Activated CD4-positive, alpha-beta T cell treated with anti-CD3 and anti-CD28 coated beads, Interleukin-2, amount 50 U/mL, for 4 hours (primary cell): Measurements from ENCODE around the gene ATP10A.

Experiments used
- DNase-seq, 2 experiments: peaks; one replicate each; pipeline ENCODE4 v3.0.0-alpha.2; 2020

The ATP10A gene

GRCh38 chr15:25713736-25714537 lies 149.2 kb downstream of the ATP10A start:
- DNase-seq: no peak

GRCh38 chr15:25712961-25713355 lies 150.2 kb downstream of the ATP10A start:
- no peak for DNase-seq

- no peak for DNase-seq
These were observed 150.8 kb downstream of the ATP10A start for GRCh38 chr15:25712192-25712960.

GRCh38 chr15:25711691-25712090 lies 151.4 kb downstream of the ATP10A start:
- DNase-seq: no peak

GRCh38 chr15:25711164-25711563 lies 152.0 kb downstream of the ATP10A start:
- DNase-seq: no peak

- peak; percentile 27 to 40 for DNase-seq
These were observed 152.9 kb downstream of the ATP10A start for GRCh38 chr15:25710184-25710583.

GRCh38 chr15:25709437-25710159 lies 153.5 kb downstream of the ATP10A start:
- no peak for DNase-seq

GRCh38 chr15:25708391-25708790 lies 154.7 kb downstream of the ATP10A start:
- DNase-seq: no peak

- no peak for DNase-seq
These were observed 155.3 kb downstream of the ATP10A start for GRCh38 chr15:25707656-25708365.

- DNase-seq: no peak
These were observed 156.8 kb downstream of the ATP10A start for GRCh38 chr15:25706176-25706955.

GRCh38 chr15:25705433-25706115 lies 157.6 kb downstream of the ATP10A start:
- DNase-seq: no peak

- DNase-seq: no peak
These were observed 159.4 kb downstream of the ATP10A start for GRCh38 chr15:25703726-25704125.

- no peak for DNase-seq
These were observed 161.2 kb downstream of the ATP10A start for GRCh38 chr15:25701721-25702465.

GRCh38 chr15:25700916-25701315 lies 162.2 kb downstream of the ATP10A start:
- DNase-seq: no peak

- no peak for DNase-seq
These were observed 165.5 kb downstream of the ATP10A start for GRCh38 chr15:25697586-25697985.

GRCh38 chr15:25695875-25696760 lies 167.0 kb downstream of the ATP10A start:
- DNase-seq: no peak

GRCh38 chr15:25694823-25695312 lies 168.3 kb downstream of the ATP10A start:
- no peak for DNase-seq

- no peak for DNase-seq
These were observed 168.9 kb downstream of the ATP10A start for GRCh38 chr15:25694239-25694584.
